Body of pancreas (tissue), 4 donors: ENCODE data around the gene RNMT.
A peak's percentile ranks its signal among the peaks of the same experiment; 100 is the strongest.

Source experiments
- CTCF ChIP-seq, 7 experiments: fragments of 450-650 bp in 4 of 7; fragments of 200-600 bp in 3 of 7; sonication (generic) in 3 of 7; IDR thresholded peaks; one replicate each; pipeline ENCODE4 v1.5.1; 2016 to 2019; ENCODE audit warnings: antibody characterized with exemption in 7 of 7
- POLR2A ChIP-seq, 3 donors: fragments of 450-650 bp; IDR thresholded peaks; one replicate each; pipeline ENCODE4 v1.6.1; 2016; ENCODE audit warnings: antibody characterized with exemption in 3 of 3, mild to moderate bottlenecking in 2 of 3

DNA sequence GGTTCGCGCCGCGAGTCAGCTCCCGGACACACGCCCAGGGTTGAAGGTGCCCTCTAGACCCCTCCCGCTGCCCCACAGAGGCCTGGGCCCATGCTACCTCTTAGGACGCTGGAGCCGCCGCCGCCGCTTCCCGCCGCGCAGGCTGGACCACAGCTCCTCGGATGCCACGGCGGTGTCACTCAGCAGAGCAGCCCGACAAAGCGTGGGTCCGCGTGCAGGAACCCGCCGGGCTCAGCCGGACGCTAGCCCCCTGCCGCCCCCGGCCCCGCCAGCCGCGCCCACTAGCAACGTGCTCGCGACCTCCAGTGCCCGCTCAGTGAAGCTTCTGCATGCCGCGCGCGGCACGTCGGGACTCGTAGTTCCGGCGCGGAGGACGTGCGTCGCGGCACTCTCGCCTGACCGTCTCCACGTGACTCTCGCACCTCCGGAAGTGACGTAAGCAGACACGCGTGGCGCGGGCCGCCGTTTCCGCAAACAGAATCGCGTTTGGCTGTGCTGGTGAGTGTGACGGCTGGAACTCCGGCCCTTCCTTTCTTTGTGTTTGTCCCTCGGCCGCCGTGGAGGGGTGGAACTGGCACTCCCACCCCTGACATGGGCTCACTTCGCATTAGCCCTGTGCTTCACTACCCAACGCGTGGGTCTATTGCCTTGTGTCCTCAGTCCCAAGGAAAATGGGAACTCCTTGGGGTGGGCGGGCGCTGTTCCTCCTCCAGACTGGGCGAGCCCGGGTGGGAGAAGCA lies at the start of gene RNMT, which contains the start of gene FAM210A:
- TF ChIP-seq CTCF (IDR thresholded peaks at IDR 0.05) (peak in 1 of 7 experiments; percentile 36), POLR2A (IDR thresholded peaks at IDR 0.05) (peak; percentile 40 to 88 (median 86))
